ENCODE measurements around the gene HABP2.

The HABP2 gene

DNA sequence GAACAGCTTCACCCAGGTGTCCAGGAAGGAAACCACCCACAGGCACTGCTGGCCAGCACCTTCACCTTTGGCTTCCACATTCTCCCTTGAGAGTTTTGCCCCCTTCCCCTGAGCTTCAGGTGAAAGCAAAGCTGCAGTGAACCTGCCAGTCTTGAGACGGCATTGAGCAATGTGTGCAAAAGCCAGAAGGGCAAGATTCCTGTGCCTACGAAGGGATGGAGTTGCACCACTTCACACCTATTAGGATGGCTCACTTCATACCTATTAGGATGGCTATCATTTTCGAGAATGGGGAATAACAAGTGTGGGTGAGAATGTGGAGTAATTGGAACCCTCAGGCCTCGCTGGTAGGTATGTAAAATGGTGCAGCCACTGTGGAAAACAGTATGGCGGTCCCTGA is 7.2 kb downstream of the HABP2 start:
- DNase-seq = no peak

DNA sequence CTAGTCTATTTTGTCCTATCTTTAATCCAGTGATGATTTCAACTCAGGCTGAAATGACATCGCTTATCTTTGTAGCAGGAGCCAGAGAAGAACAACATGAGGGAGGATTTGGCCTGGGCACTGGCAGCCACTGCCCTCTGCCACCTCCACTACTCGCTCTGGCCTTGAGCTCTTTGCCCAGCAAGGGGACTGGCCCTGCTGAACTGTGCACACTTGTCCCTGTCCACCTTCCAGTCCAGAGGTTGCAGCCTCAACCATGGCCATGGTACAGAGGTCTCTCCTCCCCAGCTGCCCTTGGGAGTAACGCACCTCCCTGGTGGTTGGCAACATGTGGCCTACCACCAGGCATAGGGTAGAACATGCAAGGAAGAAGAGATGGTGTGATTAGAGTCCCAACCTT is 8.4 kb downstream of the HABP2 start:
- no peak for DNase-seq

- no peak for DNase-seq
Observed at GRCh38 chr10:113562069-113562468, 9.2 kb downstream of the HABP2 start.

DNA sequence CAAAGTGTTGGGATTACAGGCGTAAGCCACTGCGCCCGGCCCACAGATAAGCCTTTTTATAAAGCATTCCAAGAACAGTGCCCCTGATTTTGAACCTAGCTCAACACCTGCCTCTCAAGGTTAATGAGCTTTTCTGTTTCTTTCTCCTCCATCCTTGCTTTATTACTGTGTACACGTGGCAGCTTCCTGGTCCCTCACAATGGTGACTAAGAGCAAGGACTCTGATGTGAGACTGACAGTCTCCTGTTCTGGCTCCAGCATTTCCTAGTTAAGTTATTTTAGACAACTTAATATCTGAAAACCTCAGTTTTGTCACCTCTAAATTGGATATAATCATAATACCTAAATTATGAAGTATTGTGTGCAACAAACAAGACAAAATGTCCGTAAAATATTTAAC is 9.9 kb downstream of the HABP2 start:
- DNase-seq = no peak

DNA sequence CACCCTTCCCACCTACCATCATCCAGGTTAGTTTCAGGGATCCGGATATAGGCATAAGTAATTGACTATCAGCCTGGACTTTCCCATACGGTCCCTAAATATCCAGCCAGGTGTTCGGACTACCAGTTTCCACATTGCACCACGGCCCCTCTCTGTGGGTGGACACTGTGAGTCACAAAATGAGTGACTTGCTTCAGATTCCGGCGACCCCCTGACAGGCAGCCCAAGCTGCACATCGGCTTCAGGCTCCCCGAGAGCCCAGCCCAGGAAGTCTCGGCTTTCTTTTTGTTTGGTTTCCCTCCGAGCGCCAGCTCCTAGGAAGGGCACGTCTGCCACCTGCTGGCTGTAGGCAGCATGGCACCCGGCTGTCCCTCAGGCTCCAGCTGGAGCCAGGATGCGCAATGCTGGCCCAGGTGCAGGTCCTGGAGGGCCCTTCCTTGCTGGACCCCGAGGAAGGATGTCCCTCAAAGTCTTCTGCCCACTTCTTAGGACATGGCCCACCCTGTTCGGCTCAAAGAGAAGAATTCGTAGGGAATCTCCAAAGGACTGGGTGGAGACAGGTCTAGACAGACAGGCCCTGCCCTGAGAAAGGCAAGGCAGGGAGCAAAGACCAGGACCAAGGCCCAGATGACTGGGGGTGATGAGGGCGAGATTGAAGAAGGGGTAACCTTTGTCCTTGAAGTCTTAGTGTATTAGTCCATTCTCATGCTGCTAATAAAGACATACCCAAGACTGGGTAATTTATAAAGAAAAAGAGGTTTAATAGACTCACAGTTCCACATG is 10.6 kb downstream of the HABP2 start:
- DNase-seq = peak; percentile 10 to 56

GRCh38 chr10:113565364-113565763 is 12.5 kb downstream of the HABP2 start:
- DNase-seq = no peak

DNA sequence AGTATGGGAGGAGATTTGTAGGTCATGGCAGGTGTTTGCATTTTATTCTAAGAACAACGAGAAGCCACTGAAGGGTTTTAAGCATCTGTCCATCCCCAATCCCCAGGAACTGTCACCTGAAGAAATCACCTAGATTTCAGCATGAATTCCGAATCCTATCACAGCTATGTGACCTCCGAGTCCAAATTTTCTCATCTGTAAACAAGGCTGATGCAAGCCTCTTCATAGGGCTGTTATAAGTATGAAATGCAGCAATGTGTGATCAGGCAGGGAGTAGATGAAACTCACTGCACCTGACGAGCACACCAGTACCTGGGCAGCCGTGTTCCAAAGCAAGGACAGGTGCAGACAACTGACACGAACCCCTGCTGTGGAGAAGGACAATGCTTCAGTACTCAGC is 14.0 kb downstream of the HABP2 start:
- DNase-seq = no peak

DNA sequence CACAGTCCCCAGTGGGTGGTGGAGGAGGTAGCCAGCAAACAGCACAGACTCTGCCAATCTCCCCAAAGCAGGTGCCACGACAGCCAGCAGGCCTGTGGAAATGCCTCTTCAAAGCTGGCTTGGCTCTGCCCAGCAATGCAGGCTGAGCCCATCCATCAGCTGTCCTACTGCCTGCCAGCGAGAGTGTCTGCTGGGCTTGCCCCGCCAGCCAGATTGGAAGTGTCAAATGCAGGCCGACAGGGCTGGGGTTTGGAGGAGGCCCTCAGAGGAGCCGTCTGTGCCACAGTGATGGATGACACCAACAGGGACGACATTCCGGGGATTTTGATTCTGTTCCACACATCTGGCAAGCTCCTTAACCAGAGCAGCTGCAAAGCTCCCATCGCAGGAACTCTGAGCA is 16.7 kb downstream of the HABP2 start:
- no peak for DNase-seq

DNA sequence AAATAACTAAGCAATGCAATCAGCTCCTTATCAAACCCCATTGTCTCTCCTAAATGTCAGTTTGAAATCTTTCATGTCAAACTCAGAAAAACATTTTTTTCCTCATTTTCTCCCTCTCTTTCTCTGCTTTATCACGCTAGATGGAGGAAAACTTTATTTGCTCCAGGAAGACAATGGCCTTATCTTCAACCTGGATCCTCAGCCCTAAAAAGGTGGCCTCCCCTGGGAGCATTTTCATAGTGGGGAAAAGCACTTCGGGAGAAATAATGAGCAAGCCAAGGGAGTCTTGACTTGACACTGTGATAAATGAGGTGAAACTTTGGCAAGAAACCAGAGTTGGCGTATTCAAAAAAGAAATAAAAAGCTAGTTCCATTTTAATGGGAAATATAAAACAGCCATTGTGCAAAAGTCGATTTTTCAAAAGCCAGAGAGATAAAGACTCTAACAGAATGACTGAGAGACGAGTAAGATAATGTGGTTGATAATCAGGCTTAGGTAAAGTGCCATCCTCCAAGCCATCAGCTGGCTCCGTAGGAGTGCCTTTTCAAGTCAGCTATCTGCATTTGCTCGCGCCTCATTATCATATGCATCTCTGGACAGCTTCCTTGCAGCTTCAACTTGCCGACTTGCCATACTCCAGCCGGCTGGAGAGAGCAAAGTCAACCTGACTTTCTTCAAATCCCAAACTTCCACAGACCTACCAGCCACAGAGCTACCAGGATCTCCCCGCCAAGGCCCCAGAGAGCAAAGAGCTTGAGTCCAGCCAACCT is 19.9 kb downstream of the HABP2 start:
- DNase-seq = no peak

DNA sequence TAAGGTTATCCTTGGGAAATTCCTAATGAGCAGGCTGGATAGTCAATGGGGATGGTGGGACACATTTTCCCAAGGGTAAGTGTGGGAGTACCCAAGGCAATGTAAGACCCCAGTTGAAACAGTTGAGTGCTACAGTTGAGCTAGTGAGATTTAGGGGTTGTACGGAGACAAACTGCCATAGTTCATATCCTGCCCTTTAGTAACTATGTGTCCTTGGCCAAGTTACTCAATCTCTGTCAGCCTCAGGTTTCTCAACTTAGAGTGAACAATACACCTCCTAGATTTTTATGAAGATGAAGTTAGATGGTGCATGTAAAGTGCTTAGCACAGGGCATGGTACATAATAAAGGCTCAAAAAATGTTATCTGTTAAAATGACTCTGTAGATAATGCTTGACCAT is 20.5 kb downstream of the HABP2 start:
- DNase-seq = no peak

DNA sequence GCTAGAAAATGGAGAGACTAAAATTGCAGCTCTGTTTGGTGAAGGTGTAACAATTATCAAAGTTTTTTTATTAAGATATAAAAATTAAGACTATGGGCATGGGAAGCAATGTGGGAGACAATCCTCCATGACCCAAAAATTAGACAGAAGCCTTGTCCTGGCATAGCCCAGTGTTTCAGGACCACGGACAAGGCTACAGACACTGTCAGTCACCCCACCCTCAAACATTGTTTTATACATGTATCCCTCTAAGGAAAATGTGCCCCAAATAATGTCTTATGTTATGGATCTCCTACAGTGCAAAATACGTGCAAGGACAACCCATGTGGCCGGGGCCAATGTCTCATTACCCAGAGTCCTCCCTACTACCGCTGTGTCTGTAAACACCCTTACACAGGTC is 24.0 kb downstream of the HABP2 start:
- no peak for DNase-seq

- no peak for DNase-seq
Observed at GRCh38 chr10:113578773-113579172, 25.9 kb downstream of the HABP2 start.

DNA sequence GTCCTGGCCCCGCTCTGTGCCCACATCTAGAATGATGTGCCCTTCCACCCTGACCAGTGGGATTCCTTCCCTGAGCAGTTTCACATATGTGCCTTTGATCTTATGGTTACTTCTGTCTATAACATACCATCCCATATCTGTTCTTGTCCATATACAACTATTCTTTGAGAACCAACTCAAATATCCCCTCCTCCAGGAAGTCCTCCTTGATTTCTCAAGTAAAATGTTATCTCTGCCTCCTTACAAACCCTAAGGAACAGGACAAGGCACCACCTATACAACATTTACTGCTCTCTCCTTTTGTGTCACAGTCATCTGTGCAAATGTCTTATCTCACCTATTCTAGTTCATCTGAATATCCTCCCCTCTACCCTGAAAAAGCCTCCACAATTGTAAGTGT is 28.2 kb downstream of the HABP2 start:
- no peak for DNase-seq

DNA sequence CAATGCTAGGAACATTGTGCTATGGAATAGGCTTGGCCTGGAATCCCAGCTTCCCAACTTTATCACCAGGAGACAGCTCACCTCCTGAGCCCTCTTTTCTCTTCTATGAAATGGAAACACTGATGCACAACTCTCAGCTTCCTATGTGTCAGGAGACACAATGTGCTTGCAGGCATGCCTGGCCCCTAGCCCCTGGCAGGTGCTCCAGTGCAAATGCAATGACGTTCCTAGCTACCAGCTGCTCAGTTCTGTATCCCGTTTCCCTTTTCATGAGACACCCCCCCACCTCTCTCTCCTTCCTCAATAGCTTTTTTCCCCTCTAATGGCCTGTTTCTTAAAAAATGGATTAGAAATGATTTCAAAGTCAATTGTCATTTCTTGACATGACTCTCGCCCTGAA is 30.7 kb downstream of the HABP2 start:
- no peak for DNase-seq

DNA sequence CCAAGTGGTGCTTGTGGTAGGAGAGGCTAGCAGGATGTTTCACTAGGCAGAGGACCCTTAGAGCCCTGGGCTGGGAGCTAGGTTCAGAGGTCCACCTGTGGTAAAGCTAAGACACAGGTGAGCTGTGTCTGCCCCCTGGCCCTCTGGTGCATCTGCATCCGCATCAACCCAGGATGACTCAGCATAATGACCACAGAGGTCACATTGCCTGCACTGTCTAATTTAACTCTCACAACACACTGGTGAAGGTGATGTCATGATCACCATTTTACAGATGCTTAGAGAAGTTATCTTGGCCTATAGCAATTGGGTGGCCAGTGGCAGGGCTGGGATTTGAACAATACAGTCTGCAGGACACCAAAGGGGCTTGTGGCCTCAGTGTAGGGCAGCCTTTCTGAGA is 33.1 kb downstream of the HABP2 start:
- no peak for DNase-seq

DNA sequence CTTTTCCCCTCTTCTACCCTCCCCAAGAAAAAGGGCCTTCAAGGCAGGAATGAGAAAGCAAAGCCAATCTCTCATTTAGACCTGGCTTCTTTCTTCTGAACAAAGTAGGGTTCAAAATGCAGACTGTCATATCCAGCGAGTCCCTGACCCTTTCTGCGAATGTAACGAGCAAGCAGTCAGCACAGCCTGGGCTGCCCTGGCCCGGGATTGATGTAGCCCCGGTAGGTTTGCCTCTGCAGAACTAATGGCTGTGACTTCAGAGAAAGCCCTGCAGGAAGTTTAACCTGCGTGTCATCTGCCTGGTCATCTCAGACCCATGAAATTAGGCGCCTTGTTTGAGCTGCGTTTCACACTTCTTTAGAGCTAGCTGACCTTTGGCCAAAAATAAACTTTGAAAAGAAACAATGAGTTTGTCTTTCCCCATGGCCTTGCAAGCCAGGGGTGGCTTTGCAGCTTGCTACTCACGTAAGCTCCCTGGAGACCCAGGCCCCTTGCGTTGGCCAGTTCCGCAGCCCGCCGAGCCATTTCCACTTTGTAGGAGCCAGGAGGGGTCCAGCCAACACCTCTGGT is 36.4 kb downstream of the HABP2 start:
- no peak for DNase-seq

- no peak for DNase-seq
Observed at GRCh38 chr10:113590581-113590980, 37.7 kb downstream of the HABP2 start.

GRCh38 chr10:113592380-113592779 is 39.5 kb downstream of the HABP2 start:
- no peak for DNase-seq

GRCh38 chr10:113594652-113595051 is 41.8 kb downstream of the HABP2 start:
- DNase-seq = no peak

- no peak for DNase-seq
Observed at GRCh38 chr10:113600569-113600968, 47.7 kb downstream of the HABP2 start.

- DNase-seq = no peak
Observed at GRCh38 chr10:113603057-113603777, 50.4 kb downstream of the HABP2 start.

GRCh38 chr10:113604572-113604971 is 51.7 kb downstream of the HABP2 start:
- no peak for DNase-seq

- DNase-seq = no peak
Observed at GRCh38 chr10:113605268-113605978, 52.6 kb downstream of the HABP2 start.
